Brain microvascular endothelial cell (primary cell): ENCODE results near the gene MS4A18.
A peak's percentile ranks its signal among the peaks of the same experiment; 100 is the strongest.

Experiments used
- DNase-seq: peaks from one replicate; pipeline ENCODE4 v3.0.0-alpha.2; 2020
- H3K27ac ChIP-seq: fragments of 250-450 bp; sonication (Bioruptor Pico); 2 replicates; pipeline ENCODE4 v1.5.1; 2020; ENCODE audit warnings: mild to moderate bottlenecking, moderate library complexity
- H3K27me3 ChIP-seq: fragments of 250-450 bp; sonication (Bioruptor Pico); replicated peaks from 2 replicates; pipeline ENCODE4 v1.5.1; 2020; ENCODE audit warnings: mild to moderate bottlenecking
- H3K36me3 ChIP-seq: fragments of 250-450 bp; sonication (Bioruptor Pico); replicated peaks from 2 replicates; pipeline ENCODE4 v1.5.1; 2020; ENCODE audit warnings: mild to moderate bottlenecking
- H3K4me3 ChIP-seq: 2 replicates; pipeline ENCODE4 v1.5.1; 2011; ENCODE audit warnings: low read depth, mild to moderate bottlenecking, control low read depth, low read length, moderate library complexity
- in situ Hi-C: cut with HindIII; loops from 2 replicates; pipeline ENCODE4 v1.10.0; 2017; ENCODE audit warnings: low sequenced_read_pairs, low pct_ligation_motif_present
- TF ChIP-seq, protein P1 (sequence below): IDR thresholded peaks from 2 replicates; pipeline ENCODE4 v1.5.1; 2011; ENCODE audit warnings: low read depth, mild to moderate bottlenecking, moderate library complexity, low read length, control low read depth, inconsistent platforms; ENCODE audit errors: missing control alignments

MS4A18 gene

DNA sequence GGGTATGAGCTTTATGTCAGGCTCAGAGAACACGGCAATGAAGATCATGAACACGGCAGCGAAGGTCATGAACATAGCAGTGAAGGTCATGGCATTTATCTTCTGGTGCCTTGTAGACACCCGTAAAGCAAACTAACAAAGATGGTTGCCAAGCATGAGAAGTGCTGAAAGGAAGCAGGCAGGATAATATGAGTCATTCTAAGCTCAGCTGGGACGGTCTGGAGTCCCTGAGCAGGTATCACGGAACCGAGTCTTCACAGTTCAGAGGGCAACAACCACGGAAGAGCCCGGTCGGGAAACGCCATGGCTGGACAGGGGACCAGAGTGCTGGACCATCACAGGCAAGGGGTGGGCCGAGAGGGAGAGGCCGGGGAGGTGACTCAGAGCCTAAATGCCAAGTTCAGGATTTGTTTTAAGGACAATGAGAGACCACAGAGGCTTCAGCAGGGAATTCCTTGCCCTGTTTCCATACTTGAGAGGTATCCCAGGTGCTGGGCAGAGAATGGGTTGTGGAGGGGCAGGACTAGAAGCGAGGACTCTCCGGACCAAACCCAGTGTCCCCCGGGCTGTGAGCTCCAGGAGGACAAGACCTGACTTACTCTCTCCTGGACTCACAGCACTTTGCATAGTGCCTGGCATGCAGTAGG, 47.5 kb downstream of the MS4A18 start:
- no peaks in the 10 kb centered on the region for H3K36me3 ChIP-seq
- in situ Hi-C loops, result loop anchor here (10.0 kb wide), 1 partner anchor 133 kb away; the partner anchor contains the start of gene PRPF19
- H3K27me3 ChIP-seq, result no peaks in the 10 kb centered on the region
- H3K27ac ChIP-seq, result no peak overlapping the region
- TF ChIP-seq, protein P1, sequence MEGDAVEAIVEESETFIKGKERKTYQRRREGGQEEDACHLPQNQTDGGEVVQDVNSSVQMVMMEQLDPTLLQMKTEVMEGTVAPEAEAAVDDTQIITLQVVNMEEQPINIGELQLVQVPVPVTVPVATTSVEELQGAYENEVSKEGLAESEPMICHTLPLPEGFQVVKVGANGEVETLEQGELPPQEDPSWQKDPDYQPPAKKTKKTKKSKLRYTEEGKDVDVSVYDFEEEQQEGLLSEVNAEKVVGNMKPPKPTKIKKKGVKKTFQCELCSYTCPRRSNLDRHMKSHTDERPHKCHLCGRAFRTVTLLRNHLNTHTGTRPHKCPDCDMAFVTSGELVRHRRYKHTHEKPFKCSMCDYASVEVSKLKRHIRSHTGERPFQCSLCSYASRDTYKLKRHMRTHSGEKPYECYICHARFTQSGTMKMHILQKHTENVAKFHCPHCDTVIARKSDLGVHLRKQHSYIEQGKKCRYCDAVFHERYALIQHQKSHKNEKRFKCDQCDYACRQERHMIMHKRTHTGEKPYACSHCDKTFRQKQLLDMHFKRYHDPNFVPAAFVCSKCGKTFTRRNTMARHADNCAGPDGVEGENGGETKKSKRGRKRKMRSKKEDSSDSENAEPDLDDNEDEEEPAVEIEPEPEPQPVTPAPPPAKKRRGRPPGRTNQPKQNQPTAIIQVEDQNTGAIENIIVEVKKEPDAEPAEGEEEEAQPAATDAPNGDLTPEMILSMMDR, result no peak
- no peak for DNase-seq
- no peak overlapping the region for H3K4me3 ChIP-seq

DNA sequence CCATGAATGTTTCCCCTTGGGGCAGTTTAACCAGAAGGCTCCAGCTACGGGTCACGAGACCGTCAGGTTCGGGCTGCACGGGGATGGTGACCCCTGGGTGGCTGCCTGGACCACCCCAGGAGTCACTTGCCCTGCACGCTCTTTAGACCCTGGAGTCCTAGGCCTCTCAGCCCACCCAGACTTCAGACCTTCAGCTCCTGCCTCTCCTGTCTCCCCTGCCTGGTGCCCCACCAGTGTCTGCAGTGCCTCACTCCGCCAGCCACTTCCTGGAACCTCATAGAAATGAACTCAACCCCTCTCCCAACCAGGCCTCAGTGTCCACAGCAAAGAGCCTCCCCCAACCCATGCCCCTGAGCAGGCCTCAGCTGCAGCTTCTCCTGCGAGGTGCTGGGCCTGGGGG, 48.1 kb downstream of the MS4A18 start:
- DNase-seq, result no peak
- H3K27me3 ChIP-seq, result no peaks in the 10 kb centered on the region
- H3K27ac ChIP-seq, result no peak overlapping the region
- H3K4me3 ChIP-seq, result no peak overlapping the region
- TF ChIP-seq, protein P1, result no peak
- in situ Hi-C loops, result loop anchor here (10.0 kb wide), 1 partner anchor 132 kb away; the partner anchor contains the start of gene PRPF19
- no peaks in the 10 kb centered on the region for H3K36me3 ChIP-seq

DNA sequence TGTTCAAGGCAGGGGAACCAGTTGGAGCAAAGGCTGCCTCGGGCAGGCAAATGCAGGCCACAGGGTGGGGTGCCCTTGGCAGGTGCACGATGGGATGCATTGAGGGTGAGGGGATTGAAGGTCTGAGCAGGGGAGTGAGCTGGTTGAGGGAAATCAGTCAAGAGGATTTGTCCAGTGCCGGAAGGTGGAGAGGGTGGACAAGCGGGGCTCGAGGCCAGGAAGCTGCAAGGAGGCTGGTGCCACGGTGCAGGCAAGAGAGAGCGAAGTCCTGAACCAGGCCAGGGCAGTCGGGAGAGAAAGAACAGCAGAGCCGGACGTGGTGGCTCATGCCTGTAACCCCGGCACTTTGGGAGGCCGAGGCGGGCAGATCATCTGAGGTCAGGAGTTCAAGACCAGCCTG, 50.2 kb downstream of the MS4A18 start:
- no peaks in the 10 kb centered on the region for H3K27me3 ChIP-seq
- H3K4me3 ChIP-seq, result no peak overlapping the region
- in situ Hi-C loops, result loop anchor here (10.0 kb wide), 1 partner anchor 130 kb away; the partner anchor contains the start of gene PRPF19
- no peak overlapping the region for H3K27ac ChIP-seq
- DNase-seq, result no peak
- TF ChIP-seq, protein P1, result no peak
- H3K36me3 ChIP-seq, result no peaks in the 10 kb centered on the region

DNA sequence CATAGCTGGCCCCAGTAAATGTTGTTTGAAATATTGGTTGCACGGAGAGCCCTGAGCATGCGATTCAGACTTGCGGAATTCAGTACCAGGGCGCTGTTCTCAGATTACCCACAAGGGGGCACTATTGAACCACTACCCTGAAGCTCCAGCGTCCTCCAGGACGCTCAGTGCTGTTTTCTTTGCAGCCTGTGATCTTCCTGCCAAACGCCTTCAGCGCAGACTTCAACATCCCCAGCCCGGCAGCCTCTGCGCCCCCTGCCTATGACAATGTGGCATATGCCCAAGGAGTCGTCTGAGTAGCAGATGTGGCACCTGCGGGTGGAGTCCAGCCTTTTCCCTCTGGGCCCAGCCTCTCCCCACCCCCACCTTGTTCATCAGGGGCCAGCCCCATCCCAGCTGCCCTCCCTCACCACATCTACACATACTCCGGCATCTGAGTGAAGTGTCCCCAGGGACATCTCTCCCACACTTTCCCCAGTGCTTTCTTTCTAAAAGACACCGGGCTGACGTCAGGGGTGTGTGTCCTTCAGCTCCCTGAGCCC, 51.0 kb downstream of the MS4A18 start:
- in situ Hi-C loops, result loop anchor here (10.0 kb wide), 1 partner anchor 129 kb away; the partner anchor contains the start of gene PRPF19
- peak; percentile 89 for DNase-seq
- Histone ChIP-seq H3K27me3 (no peaks in the 10 kb centered on the region), H3K36me3 (no peaks in the 10 kb centered on the region), H3K27ac (no peak overlapping the region), H3K4me3 (no peak overlapping the region)
- TF ChIP-seq, protein P1, result peak; percentile 94

DNA sequence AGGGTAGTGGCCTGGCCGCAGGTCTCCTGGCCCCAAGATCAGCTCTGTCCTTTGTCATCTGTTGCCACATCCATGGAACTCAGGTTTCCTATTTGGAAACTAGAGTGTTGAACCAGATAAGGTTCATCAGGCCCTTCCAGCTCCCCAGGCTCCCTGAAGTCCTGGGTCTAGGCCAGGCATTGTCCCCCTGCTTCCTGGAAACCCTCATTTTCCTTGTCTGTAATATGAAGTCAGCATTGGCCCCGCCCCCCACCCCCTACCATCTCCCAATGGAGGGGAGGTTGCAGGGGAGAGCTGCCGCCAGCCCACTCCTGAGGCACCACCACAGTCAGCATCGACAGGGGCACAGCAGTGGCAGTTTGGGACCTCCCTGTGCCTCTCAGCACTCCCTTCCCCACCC, 51.6 kb downstream of the MS4A18 start:
- TF ChIP-seq, protein P1, result no peak
- H3K4me3 ChIP-seq, result no peak overlapping the region
- in situ Hi-C loops, result loop anchor here (10.0 kb wide), 1 partner anchor 129 kb away; the partner anchor contains the start of gene PRPF19
- DNase-seq, result no peak
- no peaks in the 10 kb centered on the region for H3K27me3 ChIP-seq
- no peaks in the 10 kb centered on the region for H3K36me3 ChIP-seq
- H3K27ac ChIP-seq, result no peak overlapping the region

DNA sequence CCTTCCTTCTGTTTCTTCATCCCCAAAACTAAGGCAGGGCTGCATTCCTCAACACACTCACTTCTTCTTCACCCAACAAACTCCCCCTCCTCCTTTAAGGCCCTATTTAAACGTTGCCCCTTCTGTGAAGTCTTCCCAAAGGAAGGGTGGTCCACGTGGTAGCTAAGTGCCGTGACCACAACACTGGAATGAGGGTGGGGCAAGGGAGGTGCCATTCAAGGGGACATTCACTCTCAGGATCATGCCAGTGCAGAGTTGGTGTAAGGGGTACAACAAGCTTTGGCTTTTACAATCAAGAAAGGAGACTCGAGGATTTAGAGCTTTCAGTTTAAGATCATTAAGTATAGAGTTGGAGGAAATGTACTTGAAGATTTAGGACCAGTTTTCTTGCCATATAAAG, 52.6 kb downstream of the MS4A18 start:
- TF ChIP-seq, protein P1, result no peak
- H3K27ac ChIP-seq, result peak overlapping the region; percentile 72
- H3K27me3 ChIP-seq, result no peaks in the 10 kb centered on the region
- in situ Hi-C loops, result loop anchor here (10.0 kb wide), 1 partner anchor 128 kb away; the partner anchor contains the start of gene PRPF19
- H3K4me3 ChIP-seq, result no peak overlapping the region
- H3K36me3 ChIP-seq, result no peaks in the 10 kb centered on the region
- no peak for DNase-seq
